NCI-H446 treated with DMSO at 0.1 percent for 48 hours (cell line): ENCODE data around the gene SWAP70.
A peak's percentile ranks its signal among the peaks of the same experiment; 100 is the strongest.

Experiments
- DNase-seq: peaks from one replicate; lab custom pipeline; 2025; lab: John Stamatoyannopoulos, UW

The SWAP70 gene

GRCh38 chr11:9651899-9652748, 11.8 kb upstream of the SWAP70 start:
- DNase-seq, result no peak

GRCh38 chr11:9653871-9654270, 10.0 kb upstream of the SWAP70 start:
- no peak for DNase-seq

GRCh38 chr11:9656864-9657263, 7.0 kb upstream of the SWAP70 start:
- DNase-seq, result no peak

GRCh38 chr11:9657531-9657930, 6.3 kb upstream of the SWAP70 start:
- DNase-seq, result no peak

- no peak for DNase-seq
Observed at GRCh38 chr11:9660886-9661285, 3.0 kb upstream of the SWAP70 start.

- no peak for DNase-seq
Observed at GRCh38 chr11:9662273-9662672, 1.6 kb upstream of the SWAP70 start.

- peak; percentile 6 for DNase-seq
Observed at GRCh38 chr11:9664276-9665171, 647 bp downstream of the SWAP70 start.

- DNase-seq, result no peak
Observed at GRCh38 chr11:9665749-9666148, 1.9 kb downstream of the SWAP70 start.

- DNase-seq, result no peak
Observed at GRCh38 chr11:9669954-9670353, 6.1 kb downstream of the SWAP70 start.

- no peak for DNase-seq
Observed at GRCh38 chr11:9672288-9672916, 8.5 kb downstream of the SWAP70 start.

GRCh38 chr11:9672918-9673317, 9.0 kb downstream of the SWAP70 start:
- DNase-seq, result no peak

- DNase-seq, result no peak
Observed at GRCh38 chr11:9675691-9676090, 11.8 kb downstream of the SWAP70 start.

GRCh38 chr11:9677951-9678350, 14.1 kb downstream of the SWAP70 start:
- no peak for DNase-seq

- no peak for DNase-seq
Observed at GRCh38 chr11:9678576-9678975, 14.7 kb downstream of the SWAP70 start.

- DNase-seq, result no peak
Observed at GRCh38 chr11:9680028-9680427, 16.2 kb downstream of the SWAP70 start.

GRCh38 chr11:9681583-9682372, 17.9 kb downstream of the SWAP70 start:
- DNase-seq, result no peak

GRCh38 chr11:9687711-9688477, 24.0 kb downstream of the SWAP70 start:
- peak; percentile 9 for DNase-seq

GRCh38 chr11:9688716-9689511, 25.0 kb downstream of the SWAP70 start:
- DNase-seq, result peak; percentile 62

- DNase-seq, result no peak
Observed at GRCh38 chr11:9689721-9690120, 25.8 kb downstream of the SWAP70 start.

- DNase-seq, result no peak
Observed at GRCh38 chr11:9691865-9692264, 28.0 kb downstream of the SWAP70 start.
